C4-2B (cell line): ENCODE results near the gene SVOPL.

Experiments used
- CTCF ChIP-seq: fragments of 450-650 bp; conservative IDR thresholded peaks from 2 replicates; pipeline ENCODE4 v1.5.1; 2017; ENCODE audit warnings: mild to moderate bottlenecking
- ZFX ChIP-seq: fragments of 450-650 bp; IDR thresholded peaks from 2 replicates; pipeline ENCODE4 v1.6.1; 2017

GRCh38 chr7:138549082-138549481, 152.1 kb downstream of the SVOPL start:
- no peak for TF ChIP-seq CTCF
- no peak for TF ChIP-seq ZFX
